NT2/D1 (cell line): ENCODE data around the gene SUSD3.

Experiments
- YY1 ChIP-seq: IDR thresholded peaks from 2 replicates; pipeline ENCODE4 v1.6.1; 2011; ENCODE audit not compliant: insufficient read length, insufficient read depth
- ZNF274 ChIP-seq: IDR thresholded peaks from 2 replicates; pipeline ENCODE4 v1.6.1; 2011; ENCODE audit warnings: mild to moderate bottlenecking, low read depth, low read length

- TF ChIP-seq YY1 (no peak), ZNF274 (no peak)
These were observed 19.6 kb upstream of the SUSD3 start for GRCh38 chr9:93038918-93039317.
